WTC11 (cell line): ENCODE measurements around the gene FAM181B.

Experiments used
- GABPB1 ChIP-seq: sonication (generic); formaldehyde crosslinking; IDR thresholded peaks from 2 replicates; pipeline ENCODE4 v1.8.1; 2023; ENCODE audit warnings: mild to moderate bottlenecking, missing genetic modification reagents
- JUN ChIP-seq: sonication (generic); formaldehyde crosslinking; IDR thresholded peaks from 2 replicates; pipeline ENCODE4 v1.8.0; 2023; ENCODE audit warnings: mild to moderate bottlenecking, missing genetic modification reagents
- ZNF671 ChIP-seq: fragments of 250-450 bp; sonication (Bioruptor Pico); IDR thresholded peaks from 2 replicates; pipeline ENCODE4 v1.8.0; 2021; ENCODE audit warnings: mild to moderate bottlenecking
- TF ChIP-seq, protein P1 (sequence below): fragments of 200-600 bp; IDR thresholded peaks from 2 replicates; pipeline ENCODE4 v1.8.0; 2022; ENCODE audit warnings: antibody characterized with exemption

- TF ChIP-seq, protein P1, sequence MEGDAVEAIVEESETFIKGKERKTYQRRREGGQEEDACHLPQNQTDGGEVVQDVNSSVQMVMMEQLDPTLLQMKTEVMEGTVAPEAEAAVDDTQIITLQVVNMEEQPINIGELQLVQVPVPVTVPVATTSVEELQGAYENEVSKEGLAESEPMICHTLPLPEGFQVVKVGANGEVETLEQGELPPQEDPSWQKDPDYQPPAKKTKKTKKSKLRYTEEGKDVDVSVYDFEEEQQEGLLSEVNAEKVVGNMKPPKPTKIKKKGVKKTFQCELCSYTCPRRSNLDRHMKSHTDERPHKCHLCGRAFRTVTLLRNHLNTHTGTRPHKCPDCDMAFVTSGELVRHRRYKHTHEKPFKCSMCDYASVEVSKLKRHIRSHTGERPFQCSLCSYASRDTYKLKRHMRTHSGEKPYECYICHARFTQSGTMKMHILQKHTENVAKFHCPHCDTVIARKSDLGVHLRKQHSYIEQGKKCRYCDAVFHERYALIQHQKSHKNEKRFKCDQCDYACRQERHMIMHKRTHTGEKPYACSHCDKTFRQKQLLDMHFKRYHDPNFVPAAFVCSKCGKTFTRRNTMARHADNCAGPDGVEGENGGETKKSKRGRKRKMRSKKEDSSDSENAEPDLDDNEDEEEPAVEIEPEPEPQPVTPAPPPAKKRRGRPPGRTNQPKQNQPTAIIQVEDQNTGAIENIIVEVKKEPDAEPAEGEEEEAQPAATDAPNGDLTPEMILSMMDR = no peak
- TF ChIP-seq GABPB1 (CRISPR knock-in tag) (no peak), JUN (CRISPR knock-in tag) (no peak), ZNF671 (no peak)
Observed at GRCh38 chr11:82767123-82767522, 33.5 kb upstream of the FAM181B start.
